ENCODE results near the gene CREBZF. TPM values are rescaled to one million over a fixed set of nuclear protein-coding genes. Genes with fewer than 3 reads are reported as not detected.

The CREBZF gene
- 100 to 1,000 TPM in 2 of 4 donors, 10 to 100 TPM in 2; 70.9 to 126 (median 109) TPM for polyA plus RNA-seq (ENCODE audit: insufficient read length in 4 of 4)

- peak; percentile 89 to 92 (median 92) for DNase-seq (ENCODE audit: low read depth in 4 of 4, low spot score in 3 of 4)
Observed at GRCh38 chr11:85664615-85665481, at the start of gene CREBZF. TSS of gene CREBZF (minus strand) at chr11:85665129. CDS start at chr11:85664875, 254 bp downstream.

- DNase-seq (ENCODE audit: low read depth in 4 of 4, low spot score in 3 of 4) = no peak
Observed at GRCh38 chr11:85712953-85713352, 48.0 kb upstream of the CREBZF start.

GRCh38 chr11:85710917-85711316, 46.0 kb upstream of the CREBZF start:
- DNase-seq (ENCODE audit: low read depth in 4 of 4, low spot score in 3 of 4) = no peak

- DNase-seq (ENCODE audit: low read depth in 4 of 4, low spot score in 3 of 4) = no peak
Observed at GRCh38 chr11:85709941-85710702, 45.2 kb upstream of the CREBZF start.

- DNase-seq (ENCODE audit: low read depth in 4 of 4, low spot score in 3 of 4) = no peak
Observed at GRCh38 chr11:85705800-85706199, 40.9 kb upstream of the CREBZF start.

GRCh38 chr11:85704967-85705366, 40.0 kb upstream of the CREBZF start:
- DNase-seq (ENCODE audit: low read depth in 4 of 4, low spot score in 3 of 4) = no peak

GRCh38 chr11:85699957-85700741, 35.2 kb upstream of the CREBZF start:
- DNase-seq (ENCODE audit: low read depth in 4 of 4, low spot score in 3 of 4) = no peak

GRCh38 chr11:85698195-85698594, 33.3 kb upstream of the CREBZF start:
- no peak for DNase-seq (ENCODE audit: low read depth in 4 of 4, low spot score in 3 of 4)

GRCh38 chr11:85697747-85698146, 32.8 kb upstream of the CREBZF start:
- no peak for DNase-seq (ENCODE audit: low read depth in 4 of 4, low spot score in 3 of 4)

- DNase-seq (ENCODE audit: low read depth in 4 of 4, low spot score in 3 of 4) = no peak
Observed at GRCh38 chr11:85695546-85695945, 30.6 kb upstream of the CREBZF start.

- no peak for DNase-seq (ENCODE audit: low read depth in 4 of 4, low spot score in 3 of 4)
Observed at GRCh38 chr11:85694385-85694980, 29.6 kb upstream of the CREBZF start.

- peak; percentile 68 to 93 (median 82) for DNase-seq (ENCODE audit: low read depth in 4 of 4, low spot score in 3 of 4)
Observed at GRCh38 chr11:85685820-85686459, 21.0 kb upstream of the CREBZF start, which contains the start of gene CCDC89. TSS of gene CCDC89 (minus strand) at chr11:85686195. CDS start at chr11:85686130, 65 bp downstream.

GRCh38 chr11:85685125-85685819, 20.3 kb upstream of the CREBZF start:
- peak in 1 of 4 donors; percentile 60 for DNase-seq (ENCODE audit: low read depth in 4 of 4, low spot score in 3 of 4)

- DNase-seq (ENCODE audit: low read depth in 4 of 4, low spot score in 3 of 4) = no peak
Observed at GRCh38 chr11:85682330-85683305, 17.7 kb upstream of the CREBZF start.

GRCh38 chr11:85680897-85681296, 16.0 kb upstream of the CREBZF start:
- DNase-seq (ENCODE audit: low read depth in 4 of 4, low spot score in 3 of 4) = no peak

- no peak for DNase-seq (ENCODE audit: low read depth in 4 of 4, low spot score in 3 of 4)
Observed at GRCh38 chr11:85679576-85679975, 14.6 kb upstream of the CREBZF start.

- no peak for DNase-seq (ENCODE audit: low read depth in 4 of 4, low spot score in 3 of 4)
Observed at GRCh38 chr11:85673393-85673792, 8.5 kb upstream of the CREBZF start.
